ENCODE measurements around the gene JADE1.

JADE1 gene

GRCh38 chr4:128782875-128783614 lies 26.5 kb upstream of the JADE1 start:
- no peaks in the 10 kb centered on the region for H3K27me3 ChIP-seq (ENCODE audit: control insufficient read depth, insufficient read depth, low read length)
- no peaks in the 10 kb centered on the region for H3K4me1 ChIP-seq (ENCODE audit: control insufficient read depth, insufficient read depth, low read length)
- no peak for DNase-seq (ENCODE audit: low read depth, low spot score)
- no peak overlapping the region for H3K4me3 ChIP-seq (ENCODE audit: low read length)
- no peaks in the 10 kb centered on the region for H3K9me3 ChIP-seq (ENCODE audit: control insufficient read depth, insufficient read depth, low read length)
- no peak overlapping the region for H3K27ac ChIP-seq (ENCODE audit: low read length)
- no CpG with 5 or more reads among the region's 12 CpGs for WGBS (ENCODE audit: insufficient coverage, insufficient read length)
- H3K36me3 ChIP-seq (ENCODE audit: control insufficient read depth, insufficient read depth, low read length), result no peaks in the 10 kb centered on the region

GRCh38 chr4:128787509-128788311 lies 21.8 kb upstream of the JADE1 start:
- H3K4me3 ChIP-seq (ENCODE audit: low read length), result no peak overlapping the region
- H3K4me1 ChIP-seq (ENCODE audit: control insufficient read depth, insufficient read depth, low read length), result no peaks in the 10 kb centered on the region
- H3K27me3 ChIP-seq (ENCODE audit: control insufficient read depth, insufficient read depth, low read length), result no peaks in the 10 kb centered on the region
- DNase-seq (ENCODE audit: low read depth, low spot score), result no peak
- no peaks in the 10 kb centered on the region for H3K9me3 ChIP-seq (ENCODE audit: control insufficient read depth, insufficient read depth, low read length)
- H3K36me3 ChIP-seq (ENCODE audit: control insufficient read depth, insufficient read depth, low read length), result no peaks in the 10 kb centered on the region
- no CpG with 5 or more reads among the region's 18 CpGs for WGBS (ENCODE audit: insufficient coverage, insufficient read length)
- H3K27ac ChIP-seq (ENCODE audit: low read length), result no peak overlapping the region

- H3K4me3 ChIP-seq (ENCODE audit: low read length), result no peak overlapping the region
- 0 out of 2 replicates have a peak, but pooled peaks cover 2% of the 10 kb centered on the region for H3K4me1 ChIP-seq (ENCODE audit: control insufficient read depth, insufficient read depth, low read length)
- no peaks in the 10 kb centered on the region for H3K9me3 ChIP-seq (ENCODE audit: control insufficient read depth, insufficient read depth, low read length)
- no peaks in the 10 kb centered on the region for H3K27me3 ChIP-seq (ENCODE audit: control insufficient read depth, insufficient read depth, low read length)
- DNase-seq (ENCODE audit: low read depth, low spot score), result no peak
- WGBS (ENCODE audit: insufficient coverage, insufficient read length), result no CpG with 5 or more reads among the region's 7 CpGs
- no peaks in the 10 kb centered on the region for H3K36me3 ChIP-seq (ENCODE audit: control insufficient read depth, insufficient read depth, low read length)
- no peak overlapping the region for H3K27ac ChIP-seq (ENCODE audit: low read length)
Measured at GRCh38 chr4:128793859-128794672, 15.4 kb upstream of the JADE1 start.

- no peaks in the 10 kb centered on the region for H3K36me3 ChIP-seq (ENCODE audit: control insufficient read depth, insufficient read depth, low read length)
- WGBS (ENCODE audit: insufficient coverage, insufficient read length), result no CpG with 5 or more reads among the region's 3 CpGs
- DNase-seq (ENCODE audit: low read depth, low spot score), result no peak
- peaks cover 6% of the 10 kb centered on the region for H3K4me1 ChIP-seq (ENCODE audit: control insufficient read depth, insufficient read depth, low read length)
- H3K4me3 ChIP-seq (ENCODE audit: low read length), result no peak overlapping the region
- H3K9me3 ChIP-seq (ENCODE audit: control insufficient read depth, insufficient read depth, low read length), result no peaks in the 10 kb centered on the region
- no peak overlapping the region for H3K27ac ChIP-seq (ENCODE audit: low read length)
- H3K27me3 ChIP-seq (ENCODE audit: control insufficient read depth, insufficient read depth, low read length), result no peaks in the 10 kb centered on the region
Measured at GRCh38 chr4:128796934-128797333, 12.6 kb upstream of the JADE1 start.

- peaks cover 11% of the 10 kb centered on the region for H3K4me1 ChIP-seq (ENCODE audit: control insufficient read depth, insufficient read depth, low read length)
- no peak for DNase-seq (ENCODE audit: low read depth, low spot score)
- no peaks in the 10 kb centered on the region for H3K36me3 ChIP-seq (ENCODE audit: control insufficient read depth, insufficient read depth, low read length)
- no peak overlapping the region for H3K27ac ChIP-seq (ENCODE audit: low read length)
- no peak overlapping the region for H3K4me3 ChIP-seq (ENCODE audit: low read length)
- H3K9me3 ChIP-seq (ENCODE audit: control insufficient read depth, insufficient read depth, low read length), result no peaks in the 10 kb centered on the region
- H3K27me3 ChIP-seq (ENCODE audit: control insufficient read depth, insufficient read depth, low read length), result no peaks in the 10 kb centered on the region
- no CpG with 5 or more reads among the region's 2 CpGs for WGBS (ENCODE audit: insufficient coverage, insufficient read length)
Measured at GRCh38 chr4:128800284-128800683, 9.2 kb upstream of the JADE1 start.

GRCh38 chr4:128800701-128801284 lies 8.7 kb upstream of the JADE1 start:
- 100% methylated on average over 1 of the region's 3 CpGs for WGBS (ENCODE audit: insufficient coverage, insufficient read length)
- Histone ChIP-seq H3K36me3 (ENCODE audit: control insufficient read depth, insufficient read depth, low read length) (no peaks in the 10 kb centered on the region), H3K27ac (ENCODE audit: low read length) (no peak overlapping the region), H3K4me3 (ENCODE audit: low read length) (no peak overlapping the region), H3K27me3 (ENCODE audit: control insufficient read depth, insufficient read depth, low read length) (no peaks in the 10 kb centered on the region), H3K4me1 (ENCODE audit: control insufficient read depth, insufficient read depth, low read length) (peaks cover 11% of the 10 kb centered on the region), H3K9me3 (ENCODE audit: control insufficient read depth, insufficient read depth, low read length) (no peaks in the 10 kb centered on the region)
- no peak for DNase-seq (ENCODE audit: low read depth, low spot score)

- Histone ChIP-seq H3K4me3 (ENCODE audit: low read length) (no peak overlapping the region), H3K27ac (ENCODE audit: low read length) (peak overlapping the region; percentile 86), H3K9me3 (ENCODE audit: control insufficient read depth, insufficient read depth, low read length) (no peaks in the 10 kb centered on the region), H3K36me3 (ENCODE audit: control insufficient read depth, insufficient read depth, low read length) (no peaks in the 10 kb centered on the region), H3K27me3 (ENCODE audit: control insufficient read depth, insufficient read depth, low read length) (no peaks in the 10 kb centered on the region), H3K4me1 (ENCODE audit: control insufficient read depth, insufficient read depth, low read length) (peaks cover 11% of the 10 kb centered on the region)
- WGBS (ENCODE audit: insufficient coverage, insufficient read length), result no CpG with 5 or more reads among the region's 9 CpGs
- no peak for DNase-seq (ENCODE audit: low read depth, low spot score)
Measured at GRCh38 chr4:128802680-128803628, 6.5 kb upstream of the JADE1 start.

GRCh38 chr4:128803783-128804182 lies 5.7 kb upstream of the JADE1 start:
- Histone ChIP-seq H3K4me3 (ENCODE audit: low read length) (no peak overlapping the region), H3K9me3 (ENCODE audit: control insufficient read depth, insufficient read depth, low read length) (no peaks in the 10 kb centered on the region), H3K36me3 (ENCODE audit: control insufficient read depth, insufficient read depth, low read length) (no peaks in the 10 kb centered on the region), H3K4me1 (ENCODE audit: control insufficient read depth, insufficient read depth, low read length) (peaks cover 11% of the 10 kb centered on the region), H3K27ac (ENCODE audit: low read length) (peak overlapping the region; percentile 86), H3K27me3 (ENCODE audit: control insufficient read depth, insufficient read depth, low read length) (no peaks in the 10 kb centered on the region)
- WGBS (ENCODE audit: insufficient coverage, insufficient read length), result no CpG with 5 or more reads among the region's 2 CpGs
- DNase-seq (ENCODE audit: low read depth, low spot score), result no peak

- WGBS (ENCODE audit: insufficient coverage, insufficient read length), result no CpG with 5 or more reads among the region's 16 CpGs
- Histone ChIP-seq H3K36me3 (ENCODE audit: control insufficient read depth, insufficient read depth, low read length) (no peaks in the 10 kb centered on the region), H3K4me3 (ENCODE audit: low read length) (peak overlapping the region; percentile 83; the same call in 1 of the 2 replicates), H3K27ac (ENCODE audit: low read length) (peak overlapping the region; percentile 78), H3K9me3 (ENCODE audit: control insufficient read depth, insufficient read depth, low read length) (no peaks in the 10 kb centered on the region), H3K4me1 (ENCODE audit: control insufficient read depth, insufficient read depth, low read length) (no peaks in the 10 kb centered on the region), H3K27me3 (ENCODE audit: control insufficient read depth, insufficient read depth, low read length) (no peaks in the 10 kb centered on the region)
- DNase-seq (ENCODE audit: low read depth, low spot score), result no peak
Measured at GRCh38 chr4:128810331-128810870, 901 bp downstream of the JADE1 start.
